Measurements from ENCODE around the gene PDIA5.

DNA sequence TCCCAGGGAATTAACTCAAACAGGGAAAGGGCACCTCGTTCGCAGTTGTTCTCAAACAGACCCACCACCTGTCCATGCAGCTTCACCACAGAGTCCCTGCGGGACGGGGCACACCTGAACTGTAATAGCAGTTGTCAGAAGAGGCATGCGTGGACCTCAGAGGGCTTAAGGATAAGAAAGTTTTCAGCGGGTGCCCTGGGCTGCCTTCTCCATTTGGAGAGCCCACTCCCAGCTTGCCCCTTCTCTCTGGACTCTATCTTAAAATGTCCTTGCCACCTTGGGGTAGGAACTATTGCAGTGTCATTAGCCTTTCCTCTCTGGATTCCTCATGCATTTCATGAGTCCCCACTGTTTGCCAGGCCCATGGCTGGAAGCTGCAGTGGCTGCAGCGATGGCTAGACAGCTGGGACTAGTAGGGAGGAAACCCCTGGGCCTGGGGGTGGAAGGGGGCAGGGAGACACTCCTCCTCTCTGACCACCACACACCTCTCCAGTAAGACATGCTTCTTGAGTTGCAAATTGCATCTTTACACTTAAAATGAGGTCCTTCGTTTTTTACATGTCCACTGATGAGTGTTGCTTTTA is 33.5 kb downstream of the PDIA5 start:
- TF ChIP-seq, protein P1, sequence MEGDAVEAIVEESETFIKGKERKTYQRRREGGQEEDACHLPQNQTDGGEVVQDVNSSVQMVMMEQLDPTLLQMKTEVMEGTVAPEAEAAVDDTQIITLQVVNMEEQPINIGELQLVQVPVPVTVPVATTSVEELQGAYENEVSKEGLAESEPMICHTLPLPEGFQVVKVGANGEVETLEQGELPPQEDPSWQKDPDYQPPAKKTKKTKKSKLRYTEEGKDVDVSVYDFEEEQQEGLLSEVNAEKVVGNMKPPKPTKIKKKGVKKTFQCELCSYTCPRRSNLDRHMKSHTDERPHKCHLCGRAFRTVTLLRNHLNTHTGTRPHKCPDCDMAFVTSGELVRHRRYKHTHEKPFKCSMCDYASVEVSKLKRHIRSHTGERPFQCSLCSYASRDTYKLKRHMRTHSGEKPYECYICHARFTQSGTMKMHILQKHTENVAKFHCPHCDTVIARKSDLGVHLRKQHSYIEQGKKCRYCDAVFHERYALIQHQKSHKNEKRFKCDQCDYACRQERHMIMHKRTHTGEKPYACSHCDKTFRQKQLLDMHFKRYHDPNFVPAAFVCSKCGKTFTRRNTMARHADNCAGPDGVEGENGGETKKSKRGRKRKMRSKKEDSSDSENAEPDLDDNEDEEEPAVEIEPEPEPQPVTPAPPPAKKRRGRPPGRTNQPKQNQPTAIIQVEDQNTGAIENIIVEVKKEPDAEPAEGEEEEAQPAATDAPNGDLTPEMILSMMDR (IDR thresholded peaks at IDR 0.05) = no peak
- TF ChIP-seq POLR2AphosphoS5 (IDR thresholded peaks at IDR 0.05) = no peak

Data from upper lobe of left lung (tissue), 4 donors.